ENCODE measurements around the gene SLC36A3.

DNA sequence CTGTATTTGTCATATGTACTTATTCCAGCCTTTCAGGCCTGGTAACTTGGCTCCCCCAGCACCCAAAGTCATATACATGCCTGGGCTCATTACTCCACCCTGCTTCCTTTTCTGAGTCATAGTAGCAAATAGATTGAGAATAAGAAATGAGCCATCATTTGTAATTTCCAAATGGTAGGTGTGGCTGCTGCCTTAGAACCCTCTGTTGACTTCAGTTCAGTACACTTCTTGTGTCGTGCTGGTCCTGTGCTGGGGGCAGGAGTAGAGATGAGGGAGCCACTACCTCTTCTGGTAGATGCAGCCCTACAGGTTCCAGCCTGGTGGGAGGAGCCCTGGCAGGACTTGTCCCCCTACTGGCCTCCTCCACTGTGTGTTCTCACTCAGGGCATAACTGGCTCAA lies 39.5 kb downstream of the SLC36A3 start:
- TF ChIP-seq, protein P1, sequence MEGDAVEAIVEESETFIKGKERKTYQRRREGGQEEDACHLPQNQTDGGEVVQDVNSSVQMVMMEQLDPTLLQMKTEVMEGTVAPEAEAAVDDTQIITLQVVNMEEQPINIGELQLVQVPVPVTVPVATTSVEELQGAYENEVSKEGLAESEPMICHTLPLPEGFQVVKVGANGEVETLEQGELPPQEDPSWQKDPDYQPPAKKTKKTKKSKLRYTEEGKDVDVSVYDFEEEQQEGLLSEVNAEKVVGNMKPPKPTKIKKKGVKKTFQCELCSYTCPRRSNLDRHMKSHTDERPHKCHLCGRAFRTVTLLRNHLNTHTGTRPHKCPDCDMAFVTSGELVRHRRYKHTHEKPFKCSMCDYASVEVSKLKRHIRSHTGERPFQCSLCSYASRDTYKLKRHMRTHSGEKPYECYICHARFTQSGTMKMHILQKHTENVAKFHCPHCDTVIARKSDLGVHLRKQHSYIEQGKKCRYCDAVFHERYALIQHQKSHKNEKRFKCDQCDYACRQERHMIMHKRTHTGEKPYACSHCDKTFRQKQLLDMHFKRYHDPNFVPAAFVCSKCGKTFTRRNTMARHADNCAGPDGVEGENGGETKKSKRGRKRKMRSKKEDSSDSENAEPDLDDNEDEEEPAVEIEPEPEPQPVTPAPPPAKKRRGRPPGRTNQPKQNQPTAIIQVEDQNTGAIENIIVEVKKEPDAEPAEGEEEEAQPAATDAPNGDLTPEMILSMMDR (conservative IDR thresholded peaks at IDR 0.05): no peak
- TF ChIP-seq ZFX (IDR thresholded peaks at IDR 0.05): no peak
